GM19351 (cell line): ENCODE data around the gene C1orf53.

ENCODE experiments used
- ATAC-seq: cut with Tn5 transposase; IDR thresholded peaks from one replicate; pipeline ENCODE4 v1.9.1; 2021; ENCODE audit warnings: mild to moderate bottlenecking, moderate library complexity; ENCODE audit not compliant: unreplicated experiment

C1orf53 gene

GRCh38 chr1:197954718-197955418 is 52.4 kb downstream of the C1orf53 start:
- ATAC-seq = no peak

- no peak for ATAC-seq
Measured at GRCh38 chr1:197955486-197956394, 53.3 kb downstream of the C1orf53 start.
